GM19240 (cell line): Measurements from ENCODE around the gene PKD1.

Source experiments
- DNase-seq: peaks from one replicate; pipeline ENCODE4 v3.0.0; 2011; ENCODE audit warnings: low spot score; ENCODE audit not compliant: insufficient read length

The PKD1 gene

GRCh38 chr16:2170587-2171435 lies 35.1 kb upstream of the PKD1 start:
- DNase-seq = no peak

- no peak for DNase-seq
Observed at GRCh38 chr16:2170080-2170479, 34.4 kb upstream of the PKD1 start.

- no peak for DNase-seq
Observed at GRCh38 chr16:2167068-2167638, 31.5 kb upstream of the PKD1 start.

GRCh38 chr16:2166263-2167067 lies 30.8 kb upstream of the PKD1 start:
- DNase-seq = no peak

- DNase-seq = no peak
Observed at GRCh38 chr16:2165861-2166260, 30.2 kb upstream of the PKD1 start.

- no peak for DNase-seq
Observed at GRCh38 chr16:2163211-2163881, 27.6 kb upstream of the PKD1 start.

- DNase-seq = no peak
Observed at GRCh38 chr16:2162676-2163118, 27.0 kb upstream of the PKD1 start.

- DNase-seq = no peak
Observed at GRCh38 chr16:2161911-2162310, 26.2 kb upstream of the PKD1 start.

- no peak for DNase-seq
Observed at GRCh38 chr16:2160915-2161551, 25.3 kb upstream of the PKD1 start.

GRCh38 chr16:2159175-2159838 lies 23.6 kb upstream of the PKD1 start:
- no peak for DNase-seq

- DNase-seq = no peak
Observed at GRCh38 chr16:2158262-2158638, 22.6 kb upstream of the PKD1 start.

GRCh38 chr16:2157480-2158261 lies 22.0 kb upstream of the PKD1 start:
- no peak for DNase-seq

- no peak for DNase-seq
Observed at GRCh38 chr16:2156849-2157224, 21.1 kb upstream of the PKD1 start.

- no peak for DNase-seq
Observed at GRCh38 chr16:2155977-2156848, 20.5 kb upstream of the PKD1 start.

GRCh38 chr16:2155091-2155950 lies 19.6 kb upstream of the PKD1 start, which contains the start of gene TRAF7:
Gene TRAF7, plus strand, starts transcription at chr16:2155782. Its CDS starts 8,139 bp downstream, at chr16:2163921.
- DNase-seq = peak; percentile 100

GRCh38 chr16:2154533-2155090 lies 18.9 kb upstream of the PKD1 start:
- no peak for DNase-seq

GRCh38 chr16:2152695-2153506 lies 17.2 kb upstream of the PKD1 start:
- DNase-seq = no peak
